Peyer's patch (tissue), 4 donors: ENCODE measurements around the gene GPC6.

Experiments
- CTCF ChIP-seq, 6 experiments: fragments of 450-650 bp in 4 of 6; fragments of 200-600 bp in 2 of 6; sonication (generic) in 1 of 6; IDR thresholded peaks; one replicate each; pipeline ENCODE4 v1.5.1; 2017 to 2019; ENCODE audit warnings: antibody characterized with exemption in 6 of 6, mild to moderate bottlenecking in 3 of 6, moderate library complexity in 1 of 6
- POLR2A ChIP-seq, 2 donors: fragments of 450-650 bp; IDR thresholded peaks; one replicate each; pipeline ENCODE4 v1.5.1; 2017; ENCODE audit warnings: antibody characterized with exemption in 2 of 2, mild to moderate bottlenecking in 2 of 2, moderate library complexity in 2 of 2

- TF ChIP-seq CTCF (IDR thresholded peaks at IDR 0.05) = no peak
- no peak for TF ChIP-seq POLR2A (IDR thresholded peaks at IDR 0.05)
These were observed 111.4 kb downstream of the GPC6 start for GRCh38 chr13:93338030-93338429.
